GM12878 (cell line): ENCODE data around the gene HEPACAM. TPM values are rescaled to one million over a fixed set of nuclear protein-coding genes. Genes with fewer than 3 reads are reported as not detected.

Source experiments
- ATAC-seq: fragments of 200-7000 bp; cut with Tn5 transposase; 3 replicates; pipeline ENCODE4 v1.9.1; 2020; ENCODE audit warnings: mild to moderate bottlenecking, moderate library complexity
- BruUV-seq: library from RNA; stranded (reverse); fragments of 400-500 nt; replicated peaks from 2 replicates; lab custom pipeline; 2021; lab: Mats Ljungman, UMichigan
- CTCF ChIA-PET: fragments of 300-600 bp; sonication (Branson Sonifier 250); formaldehyde crosslinking; extraction: SDS; loops from one replicate; lab custom pipeline; 2021; ENCODE audit warnings: inconsistent platforms; lab: Yijun Ruan, JAX
- POLR2A ChIA-PET: fragments of 350-600 bp; formaldehyde crosslinking; extraction: SDS; loops from one replicate; lab custom pipeline; 2021; ENCODE audit warnings: inconsistent platforms; lab: Charles Lee
- RAD21 ChIA-PET: fragments of 300-600 bp; sonication (Branson Sonifier 250); formaldehyde crosslinking; loops from one replicate; lab custom pipeline; 2023; ENCODE audit warnings: antibody characterized with exemption; ENCODE audit not compliant: unreplicated experiment; lab: Charles Lee
- SMC1A ChIA-PET: fragments of 300-600 bp; sonication (Branson Sonifier 250); formaldehyde crosslinking; loops from one replicate; lab custom pipeline; 2023; ENCODE audit not compliant: unreplicated experiment, uncharacterized antibody; lab: Charles Lee
- DNase-seq: peaks from one replicate; pipeline ENCODE4 v3.0.0-alpha.2; 2011; ENCODE audit warnings: low read depth, low spot score
- FAIRE-seq: peaks from 3 replicates; lab custom pipeline; 2011; peaks lifted over from hg19 to GRCh38; lab: Jason Lieb, UNC
- H2AFZ ChIP-seq: 2 replicates; pipeline ENCODE4 v1.6.0; 2011; ENCODE audit warnings: low read depth, low read length, control low read depth; ENCODE audit not compliant: control insufficient read depth
- H3K27ac ChIP-seq: 2 replicates; pipeline ENCODE4 v1.5.1; 2011; ENCODE audit warnings: control low read depth; ENCODE audit not compliant: control insufficient read depth, insufficient read depth
- H3K27me3 ChIP-seq, 2 experiments: replicated peaks in 1 of 2; 2 replicates each; pipeline versions ENCODE4 v1.6.0 to v1.6.1; 2011; ENCODE audit warnings: low read length in 1 of 2; ENCODE audit not compliant: control insufficient read depth in 2 of 2, insufficient read depth in 2 of 2
- H3K36me3 ChIP-seq, 2 experiments: 2 replicates each; pipeline ENCODE4 v1.5.1; 2011; ENCODE audit warnings: low read length in 1 of 2; ENCODE audit not compliant: control insufficient read depth in 2 of 2, insufficient read depth in 2 of 2
- H3K4me1 ChIP-seq: 2 replicates; pipeline ENCODE4 v1.6.1; 2011; ENCODE audit warnings: mild to moderate bottlenecking, low read length, moderate library complexity, mixed read lengths; ENCODE audit not compliant: control insufficient read depth, insufficient read depth
- H3K4me2 ChIP-seq: 2 replicates; pipeline ENCODE4 v1.6.0; 2011; ENCODE audit warnings: control low read depth; ENCODE audit not compliant: control insufficient read depth, insufficient read depth
- H3K4me3 ChIP-seq: fragments of 200-600 bp; sonication (generic); 2 replicates; pipeline ENCODE4 v1.5.1; 2016
- H3K79me2 ChIP-seq: 2 replicates; pipeline ENCODE4 v1.6.0; 2011; ENCODE audit warnings: low read length; ENCODE audit not compliant: control insufficient read depth, insufficient read depth
- H3K9ac ChIP-seq: 2 replicates; pipeline ENCODE4 v1.8.0; 2011; ENCODE audit warnings: low read length, control low read depth, mixed read lengths; ENCODE audit not compliant: control insufficient read depth, insufficient read depth
- H3K9me3 ChIP-seq: replicated peaks from 3 replicates; pipeline ENCODE4 v1.5.1; 2011; ENCODE audit warnings: mild to moderate bottlenecking, low read length; ENCODE audit not compliant: control insufficient read depth, insufficient read depth
- H4K20me1 ChIP-seq: 2 replicates; pipeline ENCODE4 v1.6.0; 2011; ENCODE audit not compliant: control insufficient read depth, insufficient read depth
- FOXK2 ChIP-seq: fragments of 450-650 bp; IDR thresholded peaks from 2 replicates; pipeline ENCODE4 v1.6.1; 2017; ENCODE audit warnings: mild to moderate bottlenecking, moderate library complexity
- SP1 ChIP-seq: IDR thresholded peaks from one replicate; pipeline ENCODE4 v1.6.1; 2011; ENCODE audit warnings: low read depth, low read length
- ZNF207 ChIP-seq: fragments of 450-650 bp; IDR thresholded peaks from 2 replicates; pipeline ENCODE4 v1.6.1; 2014; ENCODE audit warnings: antibody characterized with exemption, mild to moderate bottlenecking, borderline replicate concordance
- ZNF217 ChIP-seq: fragments of 450-650 bp; IDR thresholded peaks from 2 replicates; pipeline ENCODE4 v1.6.1; 2017; ENCODE audit warnings: antibody characterized with exemption, mild to moderate bottlenecking
- ZNF384 ChIP-seq: IDR thresholded peaks from 2 replicates; pipeline ENCODE4 v1.6.1; 2012; ENCODE audit warnings: low read depth, mild to moderate bottlenecking, low read length, improper control_type of control experiment, borderline replicate concordance
- ZNF622 ChIP-seq: fragments of 450-650 bp; IDR thresholded peaks from 2 replicates; pipeline ENCODE4 v1.6.1; 2017; ENCODE audit warnings: mild to moderate bottlenecking, inconsistent platforms
- in situ Hi-C: fragments of 300-500 bp; cut with MboI; formaldehyde crosslinking; loops from 9 replicates; pipeline ENCODE4 v1.14.3; 2018; ENCODE audit warnings: mixed read lengths
- intact Hi-C: fragments of 100-400 bp; cut with micrococcal nuclease; formaldehyde crosslinking; loops from one replicate; pipeline ENCODE4 v1.14.2; 2022; ENCODE audit not compliant: unreplicated experiment
- polyA plus RNA-seq, 11 experiments: library from polyadenylated mRNA; depleted of rRNA in 4 of 11; unstranded in 6 of 11; stranded (reverse) in 5 of 11; fragments of >200 nt; fragmentation: Nextera tagmentation in 4 of 11; fragmentation: Illumina TruSeq in 1 of 11; extraction: Ambion mirVana in 4 of 11; extraction: Trizol in 1 of 11; gene quantifications; 1 replicate in 1 of 11; 2 replicates in 10 of 11; pipeline versions ENCODE4 v1.2.1 to v1.2.3, GENCODE V29; 2011 to 2016; ENCODE audit warnings: inconsistent platforms in 2 of 11, missing spikeins in 2 of 11, low read depth in 1 of 11
- total RNA-seq, 4 experiments: library from RNA; depleted of rRNA in 3 of 4; stranded (reverse); fragments of >200 nt in 3 of 4; fragmentation: Illumina TruSeq in 1 of 4; extraction: Trizol in 1 of 4; gene quantifications; 2 replicates each; pipeline versions ENCODE4 v1.2.1 to v1.2.3, GENCODE V29; 2013 to 2021
- TF ChIP-seq, protein P1 (sequence below): fragments of 450-650 bp; IDR thresholded peaks from 2 replicates; pipeline ENCODE4 v1.6.1; 2017; ENCODE audit warnings: antibody characterized with exemption, mild to moderate bottlenecking, moderate library complexity
- TF ChIP-seq, protein P2 (sequence below): fragments of 450-650 bp; IDR thresholded peaks from 2 replicates; pipeline ENCODE4 v1.6.1; 2017; ENCODE audit warnings: mild to moderate bottlenecking

The HEPACAM gene
- total and polyA plus RNA-seq, 10 of the 15 experiments (the other 5 are each of a cell fraction or from before 2014, with no cell fraction given): 0.03 TPM; not detected in 9

GRCh38 chr11:124950601-124951330 is 14.9 kb upstream of the HEPACAM start:
- intact Hi-C loops: no loop called here
- ATAC-seq: no peak
- SMC1A ChIA-PET: interaction anchor here (1.2 kb wide), 1 partner anchor 191 kb away, joined by 3 read pairs; no protein-coding TSS in a partner anchor
- RAD21 ChIA-PET: no interaction called here
- POLR2A ChIA-PET: interaction anchor here (1.5 kb wide), 1 partner anchor 161 kb away, joined by 5 read pairs; the partner anchor contains the start of gene TMEM218
- Histone ChIP-seq H3K27me3 (no peaks in the 10 kb centered on the region), H3K36me3 (no peaks in the 10 kb centered on the region), H3K4me2 (no peak overlapping the region), H3K4me3 (no peak overlapping the region), H3K9ac (no peak overlapping the region), H3K79me2 (no peaks in the 10 kb centered on the region), H2AFZ (no peak overlapping the region), H4K20me1 (no peaks in the 10 kb centered on the region), H3K4me1 (no peaks in the 10 kb centered on the region; the same call in 1 of the 2 replicates), H3K9me3 (no peaks in the 10 kb centered on the region), H3K27ac (no peak overlapping the region)
- CTCF ChIA-PET: interaction anchor here (0.7 to 1.3 kb wide), 3 partner anchors 10 to 396 kb away, joined by 3 read pairs; no protein-coding TSS in a partner anchor
- DNase-seq: no peak
- TF ChIP-seq ZNF207: no peak
- no peak for TF ChIP-seq ZNF622
- TF ChIP-seq ZNF217: no peak
- TF ChIP-seq, protein P1, sequence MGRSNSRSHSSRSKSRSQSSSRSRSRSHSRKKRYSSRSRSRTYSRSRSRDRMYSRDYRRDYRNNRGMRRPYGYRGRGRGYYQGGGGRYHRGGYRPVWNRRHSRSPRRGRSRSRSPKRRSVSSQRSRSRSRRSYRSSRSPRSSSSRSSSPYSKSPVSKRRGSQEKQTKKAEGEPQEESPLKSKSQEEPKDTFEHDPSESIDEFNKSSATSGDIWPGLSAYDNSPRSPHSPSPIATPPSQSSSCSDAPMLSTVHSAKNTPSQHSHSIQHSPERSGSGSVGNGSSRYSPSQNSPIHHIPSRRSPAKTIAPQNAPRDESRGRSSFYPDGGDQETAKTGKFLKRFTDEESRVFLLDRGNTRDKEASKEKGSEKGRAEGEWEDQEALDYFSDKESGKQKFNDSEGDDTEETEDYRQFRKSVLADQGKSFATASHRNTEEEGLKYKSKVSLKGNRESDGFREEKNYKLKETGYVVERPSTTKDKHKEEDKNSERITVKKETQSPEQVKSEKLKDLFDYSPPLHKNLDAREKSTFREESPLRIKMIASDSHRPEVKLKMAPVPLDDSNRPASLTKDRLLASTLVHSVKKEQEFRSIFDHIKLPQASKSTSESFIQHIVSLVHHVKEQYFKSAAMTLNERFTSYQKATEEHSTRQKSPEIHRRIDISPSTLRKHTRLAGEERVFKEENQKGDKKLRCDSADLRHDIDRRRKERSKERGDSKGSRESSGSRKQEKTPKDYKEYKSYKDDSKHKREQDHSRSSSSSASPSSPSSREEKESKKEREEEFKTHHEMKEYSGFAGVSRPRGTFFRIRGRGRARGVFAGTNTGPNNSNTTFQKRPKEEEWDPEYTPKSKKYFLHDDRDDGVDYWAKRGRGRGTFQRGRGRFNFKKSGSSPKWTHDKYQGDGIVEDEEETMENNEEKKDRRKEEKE: no peak
- TF ChIP-seq, protein P2, sequence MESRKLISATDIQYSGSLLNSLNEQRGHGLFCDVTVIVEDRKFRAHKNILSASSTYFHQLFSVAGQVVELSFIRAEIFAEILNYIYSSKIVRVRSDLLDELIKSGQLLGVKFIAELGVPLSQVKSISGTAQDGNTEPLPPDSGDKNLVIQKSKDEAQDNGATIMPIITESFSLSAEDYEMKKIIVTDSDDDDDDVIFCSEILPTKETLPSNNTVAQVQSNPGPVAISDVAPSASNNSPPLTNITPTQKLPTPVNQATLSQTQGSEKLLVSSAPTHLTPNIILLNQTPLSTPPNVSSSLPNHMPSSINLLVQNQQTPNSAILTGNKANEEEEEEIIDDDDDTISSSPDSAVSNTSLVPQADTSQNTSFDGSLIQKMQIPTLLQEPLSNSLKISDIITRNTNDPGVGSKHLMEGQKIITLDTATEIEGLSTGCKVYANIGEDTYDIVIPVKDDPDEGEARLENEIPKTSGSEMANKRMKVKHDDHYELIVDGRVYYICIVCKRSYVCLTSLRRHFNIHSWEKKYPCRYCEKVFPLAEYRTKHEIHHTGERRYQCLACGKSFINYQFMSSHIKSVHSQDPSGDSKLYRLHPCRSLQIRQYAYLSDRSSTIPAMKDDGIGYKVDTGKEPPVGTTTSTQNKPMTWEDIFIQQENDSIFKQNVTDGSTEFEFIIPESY: no peak
- no peak for TF ChIP-seq ZNF384
- no peak for TF ChIP-seq FOXK2
- TF ChIP-seq SP1: no peak
- no TSS peak for BruUV-seq
- in situ Hi-C loops: loop anchor here (10.0 to 25.0 kb wide), 2 partner anchors 194 to 937 kb away; partner anchors contain the start of gene HYLS1
- FAIRE-seq: no peak
